Loucy (cell line): ENCODE measurements around the gene MAPK8IP1.

ENCODE experiments used
- H2AFZ ChIP-seq: fragments of 200-600 bp; sonication (generic); 2 replicates; pipeline ENCODE4 v1.6.0; 2016; ENCODE audit warnings: antibody characterized with exemption, mild to moderate bottlenecking, low read length, moderate library complexity
- H3F3A ChIP-seq: fragments of 200-600 bp; 2 replicates; pipeline ENCODE4 v1.6.0; 2016; ENCODE audit warnings: antibody characterized with exemption, low read depth, mild to moderate bottlenecking
- H3K27me3 ChIP-seq: fragments of 200-600 bp; sonication (generic); 2 replicates; pipeline ENCODE4 v1.6.1; 2014; ENCODE audit warnings: low read length, mild to moderate bottlenecking; ENCODE audit not compliant: insufficient read depth, poor library complexity, severe bottlenecking
- H3K36me3 ChIP-seq: fragments of 200-600 bp; sonication (generic); 2 replicates; pipeline ENCODE4 v1.6.1; 2016; ENCODE audit warnings: low read length; ENCODE audit not compliant: insufficient read depth
- H3K4me1 ChIP-seq: fragments of 200-600 bp; sonication (generic); 2 replicates; pipeline ENCODE4 v1.5.1; 2014; ENCODE audit warnings: low read length, mild to moderate bottlenecking; ENCODE audit not compliant: insufficient read depth, poor library complexity, severe bottlenecking
- H3K4me2 ChIP-seq: fragments of 200-600 bp; sonication (generic); 2 replicates; pipeline ENCODE4 v1.6.0; 2014; ENCODE audit warnings: antibody characterized with exemption, low read length, low read depth, mild to moderate bottlenecking; ENCODE audit not compliant: poor library complexity, severe bottlenecking
- H3K4me3 ChIP-seq: fragments of 200-600 bp; sonication (generic); 2 replicates; pipeline ENCODE4 v1.5.1; 2014; ENCODE audit warnings: low read length, mild to moderate bottlenecking, mixed read lengths; ENCODE audit not compliant: poor library complexity, severe bottlenecking
- H3K79me2 ChIP-seq: fragments of 200-600 bp; sonication (generic); 2 replicates; pipeline ENCODE4 v1.6.1; 2014; ENCODE audit warnings: low read length; ENCODE audit not compliant: insufficient read depth
- H3K9ac ChIP-seq: fragments of 200-600 bp; sonication (generic); 2 replicates; pipeline ENCODE4 v1.6.0; 2014; ENCODE audit warnings: mild to moderate bottlenecking, low read depth, low read length, moderate library complexity; ENCODE audit not compliant: poor library complexity, severe bottlenecking
- H3K9me2 ChIP-seq: fragments of 200-600 bp; sonication (generic); replicated peaks from 2 replicates; pipeline ENCODE4 v1.6.1; 2016; ENCODE audit warnings: low read depth, low read length, mixed read lengths
- H3K9me3 ChIP-seq: fragments of 200-600 bp; sonication (generic); 2 replicates; pipeline ENCODE4 v1.6.1; 2014; ENCODE audit warnings: mild to moderate bottlenecking, antibody characterized with exemption, low read length, low read depth; ENCODE audit not compliant: insufficient read depth
- H4K20me1 ChIP-seq: fragments of 200-600 bp; sonication (generic); 2 replicates; pipeline ENCODE4 v1.6.0; 2014; ENCODE audit warnings: antibody characterized with exemption, low read length, mild to moderate bottlenecking; ENCODE audit not compliant: insufficient read depth, poor library complexity, severe bottlenecking
- CTCF ChIP-seq: fragments of 200-600 bp; sonication (generic); conservative IDR thresholded peaks from 2 replicates; pipeline ENCODE4 v1.5.1; 2014; ENCODE audit warnings: mild to moderate bottlenecking, antibody characterized with exemption, low read length
- EZH2phosphoT487 ChIP-seq: fragments of 200-600 bp; IDR thresholded peaks from 2 replicates; pipeline ENCODE4 v1.6.1; 2018; ENCODE audit warnings: antibody characterized with exemption, mild to moderate bottlenecking, moderate library complexity, borderline replicate concordance

MAPK8IP1 gene

GRCh38 chr11:45856044-45856468, 29.4 kb upstream of the MAPK8IP1 start:
- Histone ChIP-seq H3K4me3 (no peak overlapping the region), H3K9me3 (no peaks in the 10 kb centered on the region), H4K20me1 (peaks cover 19% of the 10 kb centered on the region), H3F3A (no peaks in the 10 kb centered on the region), H3K4me2 (no peak overlapping the region), H3K9ac (no peak overlapping the region), H3K79me2 (peaks cover 38% of the 10 kb centered on the region), H3K27me3 (no peaks in the 10 kb centered on the region), H3K36me3 (peaks cover 49% of the 10 kb centered on the region; the same call in 1 of the 2 replicates), H3K4me1 (peaks cover 14% of the 10 kb centered on the region), H3K9me2 (no peaks in the 10 kb centered on the region), H2AFZ (no peak overlapping the region)
- TF ChIP-seq EZH2phosphoT487 (no peak), CTCF (no peak)

GRCh38 chr11:45857961-45858474, 27.4 kb upstream of the MAPK8IP1 start:
- Histone ChIP-seq H3K9me3 (no peaks in the 10 kb centered on the region), H3K27me3 (no peaks in the 10 kb centered on the region), H3K36me3 (peaks cover 68% of the 10 kb centered on the region; the same call in 1 of the 2 replicates), H4K20me1 (peaks cover 8% of the 10 kb centered on the region), H3K4me2 (no peak overlapping the region), H3K9ac (no peak overlapping the region), H3K9me2 (no peaks in the 10 kb centered on the region), H3K4me1 (no peaks in the 10 kb centered on the region), H3K4me3 (no peak overlapping the region), H3F3A (no peaks in the 10 kb centered on the region), H2AFZ (no peak overlapping the region), H3K79me2 (peaks cover 20% of the 10 kb centered on the region; the same call in 1 of the 2 replicates)
- TF ChIP-seq CTCF (no peak), EZH2phosphoT487 (no peak)

- TF ChIP-seq CTCF (no peak), EZH2phosphoT487 (no peak)
- H3K27me3 ChIP-seq = no peaks in the 10 kb centered on the region
- H3K9me3 ChIP-seq = no peaks in the 10 kb centered on the region
- H3K9ac ChIP-seq = no peak overlapping the region
- H3F3A ChIP-seq = no peaks in the 10 kb centered on the region
- no peak overlapping the region for H3K4me3 ChIP-seq
- no peak overlapping the region for H2AFZ ChIP-seq
- H3K9me2 ChIP-seq = no peaks in the 10 kb centered on the region
- H4K20me1 ChIP-seq = peaks cover 8% of the 10 kb centered on the region
- H3K36me3 ChIP-seq = peaks cover 77% of the 10 kb centered on the region; the same call in 1 of the 2 replicates
- no peak overlapping the region for H3K4me2 ChIP-seq
- no peaks in the 10 kb centered on the region for H3K4me1 ChIP-seq
- peaks cover 13% of the 10 kb centered on the region; the same call in 1 of the 2 replicates for H3K79me2 ChIP-seq
Measured at GRCh38 chr11:45858751-45859398, 26.6 kb upstream of the MAPK8IP1 start.
